Measurements from ENCODE around the gene KLHDC4. TPM values are rescaled to one million over a fixed set of nuclear protein-coding genes. Genes with fewer than 3 reads are reported as not detected.

Gene KLHDC4
- total RNA-seq, 6 experiments from 2014 or later = 11.6 to 22.7 (median 14.4) TPM

- Histone ChIP-seq H3K27ac (no peak overlapping the region), H3K4me3 (no peak overlapping the region), H3K36me3 (no peaks in the 10 kb centered on the region), H3K9me3 (no peaks in the 10 kb centered on the region), H3K4me1 (peaks cover 0 to 3% (median 0%) of the 10 kb centered on the region in 4 donors), H3K27me3 (no peaks in the 10 kb centered on the region)
- no peak for DNase-seq
- TF ChIP-seq POLR2A (IDR thresholded peaks at IDR 0.05) (no peak), CTCF (IDR thresholded peaks at IDR 0.05) (no peak)
- WGBS (ENCODE audit: insufficient coverage, low coverage, low lambda C conversion rate, missing lambda C conversion rate) = 86% methylated on average over 4 of the region's 8 CpGs
- intact Hi-C loops (cut with DNase I) = no loop called here
- no peak for ATAC-seq
These were observed 36.9 kb upstream of the KLHDC4 start for GRCh38 chr16:87802670-87803069.

- H3K27ac ChIP-seq = no peak overlapping the region
- 100% methylated on average over 1 of the region's 16 CpGs for WGBS (ENCODE audit: insufficient coverage, low coverage, low lambda C conversion rate, missing lambda C conversion rate)
- ATAC-seq = peak in 1 of 4 donors; percentile 11
These were observed 36.0 kb upstream of the KLHDC4 start for GRCh38 chr16:87801679-87802259.

GRCh38 chr16:87800497-87800896 lies 34.7 kb upstream of the KLHDC4 start:
- 39% methylated on average over 5 of the region's 6 CpGs for WGBS (ENCODE audit: insufficient coverage, low coverage, low lambda C conversion rate, missing lambda C conversion rate)
- Histone ChIP-seq H3K27me3 (no peaks in the 10 kb centered on the region), H3K27ac (no peak overlapping the region), H3K4me1 (peaks cover 0 to 3% (median 0%) of the 10 kb centered on the region in 4 donors), H3K36me3 (no peaks in the 10 kb centered on the region), H3K9me3 (no peaks in the 10 kb centered on the region), H3K4me3 (no peak overlapping the region)
- no peak for TF ChIP-seq POLR2A (IDR thresholded peaks at IDR 0.05)
- TF ChIP-seq CTCF (IDR thresholded peaks at IDR 0.05) = no peak
- DNase-seq (peak in 1 of 3 donors; percentile 72), ATAC-seq (peak; percentile 79 to 91 (median 82))
- intact Hi-C loops (cut with DNase I) = no loop called here

More at GRCh38 chr16:87801679-87802259, 36.0 kb upstream of the KLHDC4 start:
- Histone ChIP-seq H3K4me3 (no peak overlapping the region), H3K36me3 (no peaks in the 10 kb centered on the region), H3K27me3 (no peaks in the 10 kb centered on the region), H3K4me1 (peaks cover 0 to 3% (median 0%) of the 10 kb centered on the region in 4 donors), H3K9me3 (no peaks in the 10 kb centered on the region)
- TF ChIP-seq CTCF (IDR thresholded peaks at IDR 0.05) = no peak
- no peak for TF ChIP-seq POLR2A (IDR thresholded peaks at IDR 0.05)
- intact Hi-C loops (cut with DNase I) = no loop called here
- DNase-seq = no peak

GRCh38 chr16:87795336-87795735 lies 29.6 kb upstream of the KLHDC4 start:
- Histone ChIP-seq H3K4me1 (peaks cover 0 to 26% (median 7%) of the 10 kb centered on the region in 4 donors), H3K36me3 (no peaks in the 10 kb centered on the region), H3K27ac (no peak overlapping the region), H3K9me3 (no peaks in the 10 kb centered on the region), H3K4me3 (no peak overlapping the region), H3K27me3 (no peaks in the 10 kb centered on the region)
- 80% methylated on average over 1 of the region's 12 CpGs for WGBS (ENCODE audit: insufficient coverage, low coverage, low lambda C conversion rate, missing lambda C conversion rate)
- no peak for ATAC-seq
- intact Hi-C loops (cut with DNase I) = no loop called here
- DNase-seq = no peak
- TF ChIP-seq POLR2A (IDR thresholded peaks at IDR 0.05) = no peak
- TF ChIP-seq CTCF (IDR thresholded peaks at IDR 0.05) = no peak
